HL-60 (cell line): Measurements from ENCODE around the gene MAP2K6.

Source experiments
- DNase-seq, 2 experiments: peaks; one replicate each; pipeline ENCODE4 v3.0.0-alpha.2; 2010 to 2020; ENCODE audit warnings: low read depth in 1 of 2, low spot score in 1 of 2
- H3K27ac ChIP-seq: fragments of 250-450 bp; sonication (Bioruptor Pico); replicated peaks from 2 replicates; pipeline ENCODE4 v1.5.1; 2020; ENCODE audit warnings: mild to moderate bottlenecking, moderate library complexity
- H3K27me3 ChIP-seq: fragments of 250-450 bp; sonication (Bioruptor Pico); 2 replicates; pipeline ENCODE4 v1.5.1; 2021; ENCODE audit warnings: mild to moderate bottlenecking, moderate library complexity; ENCODE audit not compliant: insufficient read depth, poor library complexity, severe bottlenecking
- H3K4me3 ChIP-seq: replicated peaks from 2 replicates; pipeline ENCODE4 v1.5.1; 2011; ENCODE audit warnings: mild to moderate bottlenecking, control low read depth, low read length; ENCODE audit not compliant: insufficient read depth
- GABPA ChIP-seq: IDR thresholded peaks from 2 replicates; pipeline ENCODE4 v1.6.1; 2012; ENCODE audit warnings: low read depth
- POLR2AphosphoS5 ChIP-seq: IDR thresholded peaks from 2 replicates; pipeline ENCODE4 v1.6.1; 2012; ENCODE audit warnings: low read depth
- SPI1 ChIP-seq: IDR thresholded peaks from 2 replicates; pipeline ENCODE4 v1.6.1; 2012; ENCODE audit warnings: low read depth, mild to moderate bottlenecking, borderline replicate concordance
- TF ChIP-seq, protein P1 (sequence below): IDR thresholded peaks from 2 replicates; pipeline ENCODE4 v1.6.1; 2012; ENCODE audit warnings: low read depth; ENCODE audit not compliant: insufficient replicate concordance
- TF ChIP-seq, protein P2 (sequence below): IDR thresholded peaks from one replicate; pipeline ENCODE4 v1.5.1; 2011; ENCODE audit warnings: low read length, control low read depth, inconsistent platforms; ENCODE audit not compliant: insufficient read depth

MAP2K6 gene

DNA sequence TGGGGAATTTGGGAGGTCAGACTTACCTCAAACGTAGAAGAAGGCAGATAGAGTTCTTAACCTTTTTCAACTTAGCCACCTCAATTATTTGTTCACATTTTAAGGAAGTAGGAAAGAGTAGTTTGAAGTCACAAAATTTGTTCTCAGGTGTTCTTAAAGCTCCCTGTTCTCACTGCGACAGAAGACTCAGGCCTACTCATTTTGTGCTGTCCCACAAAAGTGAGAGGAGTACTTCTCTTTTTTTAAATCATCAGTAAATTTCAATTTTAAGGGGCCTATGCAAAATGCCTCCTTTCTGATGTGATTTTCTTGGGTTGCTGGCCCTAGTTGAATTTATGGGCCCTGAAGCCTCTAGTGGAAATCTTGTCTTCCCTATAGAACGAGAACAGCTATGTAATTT lies 133.4 kb downstream of the MAP2K6 start:
- H3K27ac ChIP-seq = no peak overlapping the region
- no peaks in the 10 kb centered on the region for H3K27me3 ChIP-seq
- DNase-seq = no peak
- TF ChIP-seq GABPA (no peak), POLR2AphosphoS5 (no peak), SPI1 (no peak)
- TF ChIP-seq, protein P1, sequence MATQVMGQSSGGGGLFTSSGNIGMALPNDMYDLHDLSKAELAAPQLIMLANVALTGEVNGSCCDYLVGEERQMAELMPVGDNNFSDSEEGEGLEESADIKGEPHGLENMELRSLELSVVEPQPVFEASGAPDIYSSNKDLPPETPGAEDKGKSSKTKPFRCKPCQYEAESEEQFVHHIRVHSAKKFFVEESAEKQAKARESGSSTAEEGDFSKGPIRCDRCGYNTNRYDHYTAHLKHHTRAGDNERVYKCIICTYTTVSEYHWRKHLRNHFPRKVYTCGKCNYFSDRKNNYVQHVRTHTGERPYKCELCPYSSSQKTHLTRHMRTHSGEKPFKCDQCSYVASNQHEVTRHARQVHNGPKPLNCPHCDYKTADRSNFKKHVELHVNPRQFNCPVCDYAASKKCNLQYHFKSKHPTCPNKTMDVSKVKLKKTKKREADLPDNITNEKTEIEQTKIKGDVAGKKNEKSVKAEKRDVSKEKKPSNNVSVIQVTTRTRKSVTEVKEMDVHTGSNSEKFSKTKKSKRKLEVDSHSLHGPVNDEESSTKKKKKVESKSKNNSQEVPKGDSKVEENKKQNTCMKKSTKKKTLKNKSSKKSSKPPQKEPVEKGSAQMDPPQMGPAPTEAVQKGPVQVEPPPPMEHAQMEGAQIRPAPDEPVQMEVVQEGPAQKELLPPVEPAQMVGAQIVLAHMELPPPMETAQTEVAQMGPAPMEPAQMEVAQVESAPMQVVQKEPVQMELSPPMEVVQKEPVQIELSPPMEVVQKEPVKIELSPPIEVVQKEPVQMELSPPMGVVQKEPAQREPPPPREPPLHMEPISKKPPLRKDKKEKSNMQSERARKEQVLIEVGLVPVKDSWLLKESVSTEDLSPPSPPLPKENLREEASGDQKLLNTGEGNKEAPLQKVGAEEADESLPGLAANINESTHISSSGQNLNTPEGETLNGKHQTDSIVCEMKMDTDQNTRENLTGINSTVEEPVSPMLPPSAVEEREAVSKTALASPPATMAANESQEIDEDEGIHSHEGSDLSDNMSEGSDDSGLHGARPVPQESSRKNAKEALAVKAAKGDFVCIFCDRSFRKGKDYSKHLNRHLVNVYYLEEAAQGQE = no peak
- TF ChIP-seq, protein P2, sequence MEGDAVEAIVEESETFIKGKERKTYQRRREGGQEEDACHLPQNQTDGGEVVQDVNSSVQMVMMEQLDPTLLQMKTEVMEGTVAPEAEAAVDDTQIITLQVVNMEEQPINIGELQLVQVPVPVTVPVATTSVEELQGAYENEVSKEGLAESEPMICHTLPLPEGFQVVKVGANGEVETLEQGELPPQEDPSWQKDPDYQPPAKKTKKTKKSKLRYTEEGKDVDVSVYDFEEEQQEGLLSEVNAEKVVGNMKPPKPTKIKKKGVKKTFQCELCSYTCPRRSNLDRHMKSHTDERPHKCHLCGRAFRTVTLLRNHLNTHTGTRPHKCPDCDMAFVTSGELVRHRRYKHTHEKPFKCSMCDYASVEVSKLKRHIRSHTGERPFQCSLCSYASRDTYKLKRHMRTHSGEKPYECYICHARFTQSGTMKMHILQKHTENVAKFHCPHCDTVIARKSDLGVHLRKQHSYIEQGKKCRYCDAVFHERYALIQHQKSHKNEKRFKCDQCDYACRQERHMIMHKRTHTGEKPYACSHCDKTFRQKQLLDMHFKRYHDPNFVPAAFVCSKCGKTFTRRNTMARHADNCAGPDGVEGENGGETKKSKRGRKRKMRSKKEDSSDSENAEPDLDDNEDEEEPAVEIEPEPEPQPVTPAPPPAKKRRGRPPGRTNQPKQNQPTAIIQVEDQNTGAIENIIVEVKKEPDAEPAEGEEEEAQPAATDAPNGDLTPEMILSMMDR = no peak
- no peak overlapping the region for H3K4me3 ChIP-seq

DNA sequence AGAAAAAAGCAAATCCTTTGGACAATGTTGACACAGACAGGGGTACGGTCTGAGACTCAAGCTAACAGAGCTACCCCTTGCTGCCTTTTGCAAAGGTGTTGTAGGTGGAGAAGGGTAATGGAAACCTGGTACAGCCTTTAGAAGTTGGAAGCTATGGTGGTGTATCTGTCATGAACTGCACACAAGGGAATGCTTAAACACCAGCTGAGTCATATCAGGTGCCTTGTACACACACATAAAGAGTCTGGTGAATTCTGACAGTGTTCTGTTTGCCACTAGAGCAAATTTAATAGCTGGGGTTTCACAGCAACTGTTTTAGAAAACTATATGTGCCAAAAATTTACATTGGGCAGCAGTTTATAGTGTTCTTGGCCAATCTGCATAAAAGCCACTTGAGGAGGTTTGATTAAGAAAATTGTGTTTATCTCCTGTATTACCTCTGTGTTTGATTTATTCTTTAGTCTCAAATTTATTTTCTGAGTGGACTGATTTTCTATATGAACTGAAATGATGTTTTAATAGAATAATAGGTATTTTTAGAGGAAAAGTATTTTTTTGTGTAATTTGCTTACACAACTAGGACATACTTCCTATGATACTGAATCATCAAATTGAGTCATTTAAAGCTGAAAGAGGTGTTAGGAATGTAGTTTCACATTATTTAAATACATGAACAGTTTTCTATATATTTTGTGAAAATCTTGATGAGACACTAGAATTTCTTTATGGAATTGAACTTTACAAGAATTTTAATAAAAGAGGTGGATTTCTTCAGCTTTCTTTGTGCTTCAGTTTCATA lies 136.9 kb downstream of the MAP2K6 start:
- no peak for TF ChIP-seq GABPA
- Histone ChIP-seq H3K27me3 (no peaks in the 10 kb centered on the region), H3K27ac (no peak overlapping the region), H3K4me3 (no peak overlapping the region)
- no peak for DNase-seq

DNA sequence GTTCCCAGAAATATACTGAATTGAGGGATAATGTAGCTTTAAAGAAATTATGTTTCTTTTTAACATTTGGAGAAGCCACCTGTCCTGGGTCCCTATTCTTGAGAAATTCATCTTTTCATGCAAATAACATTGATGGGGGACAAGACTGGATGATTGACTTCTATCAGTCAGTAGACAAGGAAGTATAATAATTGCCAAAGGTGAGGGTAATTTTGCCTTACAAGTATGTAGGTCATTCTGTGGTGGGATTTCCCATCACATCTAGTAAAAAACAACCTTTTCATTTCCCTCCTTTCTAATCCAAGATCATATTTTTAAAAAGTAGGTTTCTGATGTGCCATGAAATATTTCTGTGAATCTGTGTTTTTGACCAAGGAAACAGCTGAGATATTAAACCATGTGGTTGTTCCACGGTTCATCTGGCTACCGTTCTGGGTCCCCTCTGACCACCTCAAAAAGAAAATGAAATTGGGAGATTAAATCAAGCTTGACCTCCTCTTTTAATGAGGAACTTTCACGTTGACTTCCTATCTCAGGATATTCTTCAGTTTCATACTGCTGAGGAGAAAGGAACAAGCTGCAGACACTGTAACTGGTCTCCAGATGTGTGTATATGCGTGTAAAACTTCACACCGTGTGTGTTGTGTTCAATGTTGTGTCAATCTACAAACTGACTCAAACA lies 138.6 kb downstream of the MAP2K6 start:
- Histone ChIP-seq H3K27me3 (no peaks in the 10 kb centered on the region), H3K4me3 (no peak overlapping the region), H3K27ac (no peak overlapping the region)
- DNase-seq = no peak
- TF ChIP-seq GABPA = no peak
- TF ChIP-seq POLR2AphosphoS5 = no peak
- TF ChIP-seq SPI1 = no peak
- TF ChIP-seq, protein P1 = no peak
- TF ChIP-seq, protein P2 = no peak

DNA sequence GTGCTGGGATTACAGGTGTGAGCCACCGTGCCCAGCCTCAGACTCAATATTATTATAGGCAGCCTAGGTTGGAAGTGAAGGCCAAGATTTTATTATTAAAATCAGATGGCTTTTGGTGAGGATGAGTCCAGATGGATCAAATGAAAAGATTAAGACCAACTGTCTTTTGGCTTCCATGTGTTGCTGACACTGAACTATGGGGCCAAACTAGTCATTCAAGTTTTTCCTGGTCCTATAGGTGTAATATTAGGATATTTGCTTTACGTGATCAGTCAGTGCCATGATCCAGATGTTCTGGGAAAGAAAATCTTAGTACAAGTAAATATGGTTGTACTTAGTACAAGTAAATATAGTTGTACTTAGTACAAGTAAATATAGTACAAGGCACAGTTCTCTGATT lies 140.6 kb downstream of the MAP2K6 start:
- TF ChIP-seq GABPA (no peak), SPI1 (no peak), POLR2AphosphoS5 (no peak)
- TF ChIP-seq, protein P2 = no peak
- TF ChIP-seq, protein P1 = no peak
- no peak for DNase-seq
- Histone ChIP-seq H3K27ac (no peak overlapping the region), H3K27me3 (no peaks in the 10 kb centered on the region), H3K4me3 (no peak overlapping the region)
